NOMO-1 (cell line): ENCODE data around the gene SPRING1.
"Not testable (repeated sequence)": the region's sequence is repeated elsewhere in the genome, so short reads cannot be mapped to it uniquely, and the experiment has no call there.

Source experiments
- DNase-seq, 2 experiments: peaks; one replicate each; lab custom pipeline; 2025; ENCODE audit not compliant: unreplicated experiment in 2 of 2; lab: John Stamatoyannopoulos, UW

The SPRING1 gene

GRCh38 chr12:116742787-116743186, 4.9 kb upstream of the SPRING1 start:
- not testable (repeated sequence) for DNase-seq

DNA sequence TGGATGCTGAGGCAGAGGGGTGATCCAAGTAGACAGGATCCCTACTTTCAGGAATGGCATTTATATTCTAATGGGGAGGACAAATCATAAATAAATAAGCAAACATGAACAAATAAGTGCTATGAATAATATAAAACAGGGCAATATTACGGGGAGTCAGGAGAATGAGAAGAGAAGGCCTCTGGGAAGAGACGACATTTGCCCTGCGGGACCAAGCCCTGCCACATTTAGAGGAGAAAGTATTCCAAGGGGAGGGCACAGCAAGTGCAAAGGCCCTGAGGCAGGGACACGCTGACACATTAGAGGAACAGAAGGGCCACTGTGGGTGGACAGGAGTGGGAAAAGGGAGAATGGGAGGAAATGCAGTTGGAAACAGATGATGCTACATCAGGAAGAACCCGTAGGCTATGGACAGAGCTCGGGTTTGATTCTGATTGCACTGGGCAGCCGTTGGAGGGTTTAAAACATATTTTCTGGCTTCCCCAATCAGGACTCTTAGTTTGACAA, 1.6 kb upstream of the SPRING1 start:
- no peak for DNase-seq

DNA sequence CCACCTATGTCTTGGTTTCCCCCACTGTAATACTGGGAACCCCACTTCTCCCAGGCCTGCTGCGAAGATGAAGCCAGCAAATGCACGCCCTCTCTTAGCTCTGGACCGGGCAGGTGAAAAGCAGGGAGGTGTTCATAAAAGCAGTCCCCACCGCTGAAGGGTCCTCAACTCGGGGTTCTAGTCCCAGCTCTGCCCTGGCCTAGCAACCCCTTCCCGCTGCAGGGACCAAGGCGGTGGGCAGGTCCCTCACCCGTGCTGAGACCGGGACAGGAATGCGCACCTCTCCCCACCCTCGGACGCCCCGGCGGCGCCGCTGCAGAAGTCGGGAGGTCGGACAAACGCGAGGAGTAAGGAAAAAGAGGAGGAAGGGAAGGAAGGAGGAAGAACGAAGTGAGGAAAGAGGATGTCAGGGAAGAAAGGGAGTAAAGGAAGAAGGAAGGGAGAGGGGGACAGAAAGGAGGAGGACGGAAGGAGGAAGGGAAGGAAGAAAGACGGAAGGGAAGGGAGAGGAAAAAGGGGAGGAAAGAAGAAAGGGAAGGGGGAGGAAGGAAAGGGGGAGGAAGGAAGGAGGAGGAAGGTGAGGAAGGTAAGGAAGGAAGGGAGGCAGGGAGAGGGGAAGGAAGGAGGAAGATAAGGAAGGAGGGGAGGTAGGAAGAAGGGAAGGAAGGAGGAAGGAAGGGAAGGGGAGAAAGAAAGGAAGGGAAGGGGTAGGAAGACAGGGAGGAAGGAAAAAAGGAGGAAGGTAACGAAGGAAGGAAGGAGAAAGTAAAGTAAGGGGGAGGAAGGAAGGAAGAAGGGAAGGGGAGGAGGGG, 701 bp downstream of the SPRING1 start:
- DNase-seq = no peak

GRCh38 chr12:116735951-116736599, 1.8 kb downstream of the SPRING1 start:
- no peak for DNase-seq

GRCh38 chr12:116735084-116735483, 2.8 kb downstream of the SPRING1 start:
- DNase-seq = no peak

DNA sequence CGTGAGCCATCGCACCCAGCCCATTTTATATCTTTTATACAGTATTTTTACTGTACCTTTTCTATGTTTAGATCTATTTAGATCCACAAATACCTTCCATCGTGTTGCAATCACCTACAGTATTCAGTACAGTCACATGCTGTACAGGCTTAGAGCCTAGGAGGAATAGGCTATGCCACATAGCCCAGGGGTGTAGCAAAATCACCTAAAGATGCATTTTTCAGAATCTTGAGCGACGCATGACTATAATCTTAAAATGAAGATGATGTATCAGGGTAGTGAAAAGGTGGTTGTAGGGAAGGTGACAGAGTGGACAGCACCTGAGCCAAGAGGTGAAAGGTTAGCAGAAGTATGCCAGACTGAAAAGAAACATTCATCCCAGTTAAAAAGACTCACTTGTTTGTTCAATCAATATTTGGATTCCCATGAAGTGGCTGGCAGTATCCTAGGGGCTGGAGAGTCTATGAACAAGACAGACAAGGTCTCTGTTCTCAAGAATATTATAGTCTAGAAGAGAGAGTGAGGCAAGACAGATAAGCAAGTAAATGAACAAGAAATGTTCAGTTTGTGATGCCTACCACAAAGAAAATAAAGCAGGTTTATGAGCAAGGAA, 3.6 kb downstream of the SPRING1 start:
- no peak for DNase-seq

DNA sequence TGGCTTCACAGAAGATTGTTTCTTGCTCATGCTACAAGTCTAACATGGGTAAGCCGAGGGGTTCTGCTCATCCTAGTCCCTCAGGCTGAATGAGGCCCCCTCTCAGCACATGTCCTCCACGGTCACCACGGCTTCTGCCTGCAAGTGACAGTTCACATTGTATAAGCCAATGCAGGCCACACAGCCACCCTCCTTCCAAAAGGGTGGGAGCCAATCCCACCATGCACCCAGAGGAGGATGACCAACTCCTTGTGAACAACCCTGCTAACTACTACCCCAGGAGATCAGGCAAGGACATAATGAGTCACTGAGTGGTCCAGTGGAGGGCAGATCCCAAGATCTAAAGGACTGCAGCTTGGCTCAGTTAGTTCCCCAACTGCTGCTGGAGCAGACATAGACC, 6.1 kb downstream of the SPRING1 start:
- DNase-seq = no peak

DNA sequence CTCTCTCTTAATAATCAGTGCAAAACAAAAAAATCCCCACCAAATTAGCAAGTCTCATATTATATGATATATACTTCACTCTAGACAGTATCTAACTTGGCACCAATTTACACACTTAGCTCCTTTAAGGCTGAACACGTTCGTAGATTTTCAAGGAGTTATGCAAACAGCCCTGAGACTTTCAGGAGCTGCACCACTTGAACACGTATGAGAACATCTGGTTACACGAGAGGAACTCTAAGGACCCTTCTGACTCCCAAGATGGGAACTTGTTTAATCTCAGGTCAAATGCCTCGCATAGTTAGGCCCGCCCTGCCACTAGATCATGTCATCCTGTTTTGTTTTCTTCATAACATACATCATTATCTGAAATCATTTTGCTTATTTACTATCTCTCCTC, 10.0 kb downstream of the SPRING1 start:
- DNase-seq = no peak

DNA sequence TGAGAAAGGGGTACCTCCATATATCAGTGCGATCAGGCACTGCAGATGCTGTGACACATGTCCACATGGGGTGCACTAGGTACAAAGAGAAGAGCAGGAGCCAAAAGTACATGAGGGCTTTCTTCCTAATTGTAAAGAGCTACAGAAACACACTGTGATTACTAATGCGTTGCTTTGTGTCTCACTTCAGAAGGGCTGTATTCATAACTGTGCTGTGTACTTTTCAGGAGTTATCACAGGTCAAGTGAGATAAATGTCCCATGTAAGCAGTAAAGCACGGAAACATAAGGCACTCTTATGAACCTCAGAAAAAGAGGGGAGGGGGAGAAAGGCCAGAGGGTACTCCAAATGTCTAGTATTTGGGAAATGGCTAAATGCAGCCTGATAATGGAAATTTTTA, 10.6 kb downstream of the SPRING1 start:
- no peak for DNase-seq

GRCh38 chr12:116726694-116727093, 11.2 kb downstream of the SPRING1 start:
- no peak for DNase-seq

DNA sequence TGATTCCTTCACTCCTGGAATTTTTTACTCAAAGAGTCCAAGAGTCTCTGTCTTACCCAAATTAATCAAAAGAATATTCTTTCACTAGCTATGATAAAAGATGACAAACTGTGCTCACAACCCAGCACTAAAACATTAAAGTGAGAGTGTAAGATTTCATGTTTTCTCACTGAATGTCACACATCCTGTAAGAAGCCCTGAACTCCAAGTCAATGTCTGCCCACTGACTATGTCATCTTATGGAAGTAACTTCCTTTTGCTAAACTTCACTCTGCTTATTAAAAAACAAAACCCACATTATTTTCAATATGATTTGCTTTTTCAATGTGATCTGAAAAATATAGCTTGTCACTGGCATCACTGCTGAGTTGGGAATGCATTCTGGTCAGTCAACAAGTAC, 15.6 kb downstream of the SPRING1 start:
- no peak for DNase-seq

- no peak for DNase-seq
These were observed 17.9 kb downstream of the SPRING1 start for GRCh38 chr12:116719731-116720528.

GRCh38 chr12:116718655-116719454, 19.0 kb downstream of the SPRING1 start:
- no peak for DNase-seq

DNA sequence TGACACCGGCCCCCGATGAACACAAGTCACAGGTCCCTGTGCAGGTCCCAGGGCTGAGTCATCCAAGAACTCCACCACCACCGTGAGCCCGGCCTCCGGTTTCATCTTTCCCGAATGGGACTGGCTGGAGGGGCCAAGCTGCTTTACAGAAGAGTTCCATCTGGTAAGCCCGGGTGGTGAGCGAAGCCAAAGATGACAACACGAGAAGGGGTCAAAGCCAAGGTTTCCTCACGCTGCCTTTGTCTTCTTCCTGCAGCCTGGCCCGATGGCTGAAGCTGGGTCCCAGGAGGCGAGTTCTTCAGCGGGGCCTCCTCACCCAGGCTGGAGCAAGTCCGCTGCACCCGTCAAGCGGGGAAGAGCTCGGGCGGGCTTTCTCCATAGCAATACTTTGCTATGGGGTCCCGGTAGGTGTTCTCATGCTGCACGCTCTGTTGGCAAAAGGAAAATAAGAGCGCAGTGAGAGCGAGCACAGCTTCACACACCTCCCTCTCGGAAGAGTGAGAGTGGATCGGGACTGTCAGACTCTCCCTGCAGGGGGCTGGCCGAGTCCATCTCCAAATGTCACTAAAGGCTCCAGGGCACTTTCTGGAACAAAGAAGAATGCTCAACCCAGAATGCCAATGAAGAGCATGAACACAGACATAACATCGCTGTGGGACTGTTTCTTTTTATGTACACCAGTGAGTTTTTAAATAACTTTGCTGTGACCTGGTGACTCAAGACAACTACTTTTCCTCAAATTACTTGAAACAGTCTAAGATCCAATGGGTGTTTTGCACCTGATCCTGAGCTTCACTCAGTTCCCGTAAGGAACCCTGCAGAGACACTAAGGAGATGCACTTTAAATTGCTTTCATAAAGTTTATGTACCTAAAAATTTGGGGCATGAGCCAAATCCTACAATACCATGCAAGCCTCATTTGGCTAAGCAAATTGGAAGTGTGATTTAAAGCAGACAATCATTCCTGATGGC, 20.1 kb downstream of the SPRING1 start:
- DNase-seq = no peak

DNA sequence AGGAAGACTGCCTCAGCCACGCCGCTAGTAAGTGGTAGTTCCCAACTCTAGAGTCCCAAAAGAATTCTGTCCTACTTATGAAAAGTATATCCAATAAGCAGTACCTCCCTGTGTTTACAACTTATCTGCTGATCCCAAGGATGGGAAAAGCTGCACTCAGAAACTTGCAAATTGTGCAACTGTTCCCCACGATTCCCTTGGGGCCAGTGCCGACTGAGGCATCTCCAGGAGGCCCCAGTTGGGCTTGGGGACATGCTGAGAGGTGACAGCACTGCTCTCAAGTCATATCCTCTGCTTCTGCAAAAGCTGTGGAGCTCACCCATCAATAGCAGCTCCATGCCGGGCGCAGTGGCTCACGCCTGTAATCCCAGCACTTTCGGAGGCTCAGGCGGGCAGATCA, 23.7 kb downstream of the SPRING1 start:
- DNase-seq = no peak

GRCh38 chr12:116713527-116713926, 24.3 kb downstream of the SPRING1 start:
- DNase-seq = no peak

- no peak for DNase-seq
These were observed 25.2 kb downstream of the SPRING1 start for GRCh38 chr12:116712458-116713303.
